ENCODE results near the gene BAHD1.
"Not testable (repeated sequence)": the region's sequence is repeated elsewhere in the genome, so short reads cannot be mapped to it uniquely, and the experiment has no call there.

BAHD1 gene

DNA sequence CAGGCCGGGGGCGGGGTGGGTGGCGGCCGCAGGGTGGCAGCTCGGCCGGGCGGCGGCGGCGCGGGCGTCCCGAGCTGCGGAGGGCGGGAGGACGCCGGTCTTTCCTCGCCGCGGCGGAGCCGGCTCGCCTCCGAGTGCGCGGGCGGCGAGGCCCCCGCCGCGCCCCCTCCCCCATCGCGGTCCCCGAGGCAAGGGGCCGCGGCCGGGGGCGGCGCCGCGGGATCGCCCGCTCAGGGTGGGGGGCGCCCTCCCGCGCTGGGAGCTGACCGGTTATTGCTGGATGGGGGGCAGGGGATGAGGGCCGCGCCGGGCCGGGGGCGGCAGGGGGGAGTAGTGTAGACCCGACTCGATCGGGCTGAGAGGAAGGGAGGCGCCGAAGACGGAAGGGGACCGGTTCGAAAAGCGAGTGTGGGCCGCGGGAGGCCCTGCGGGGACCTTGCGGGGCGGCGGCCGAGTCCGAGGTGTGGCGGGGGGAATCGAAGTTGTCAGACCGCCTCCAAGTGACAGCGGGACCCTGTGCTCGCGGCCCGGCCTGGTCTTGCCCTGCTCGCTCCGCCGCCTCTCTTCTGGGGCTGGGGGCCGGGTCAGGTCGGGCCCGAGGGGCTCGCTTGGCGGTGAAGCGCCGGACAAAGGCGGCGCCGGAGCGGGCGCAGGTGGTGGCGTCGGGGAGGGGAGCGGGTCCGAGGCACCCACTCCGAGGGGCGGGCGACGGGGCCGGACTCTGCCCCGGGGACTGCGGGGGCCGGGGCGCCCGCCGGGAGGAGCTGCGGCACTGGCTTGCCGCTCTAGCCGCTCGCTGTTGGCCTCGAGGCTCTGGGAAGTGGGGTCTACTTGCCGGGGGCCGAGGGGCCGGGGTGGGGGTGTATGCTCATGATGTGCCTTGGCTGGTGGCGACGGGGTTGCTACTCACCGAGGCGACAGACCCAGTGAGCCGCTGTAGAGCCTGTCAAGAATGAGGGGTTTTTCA lies 1.1 kb downstream of the BAHD1 start:
- intact Hi-C loops (cut with DNase I), result loop anchor here (2.0 to 10.0 kb wide), 3 partner anchors 29 to 123 kb away; partner anchors contain the start of genes CCDC32, CHST14 and RPUSD2
- DNase-seq, result peak in 2 of 10 donors; percentile 21 to 85

DNA sequence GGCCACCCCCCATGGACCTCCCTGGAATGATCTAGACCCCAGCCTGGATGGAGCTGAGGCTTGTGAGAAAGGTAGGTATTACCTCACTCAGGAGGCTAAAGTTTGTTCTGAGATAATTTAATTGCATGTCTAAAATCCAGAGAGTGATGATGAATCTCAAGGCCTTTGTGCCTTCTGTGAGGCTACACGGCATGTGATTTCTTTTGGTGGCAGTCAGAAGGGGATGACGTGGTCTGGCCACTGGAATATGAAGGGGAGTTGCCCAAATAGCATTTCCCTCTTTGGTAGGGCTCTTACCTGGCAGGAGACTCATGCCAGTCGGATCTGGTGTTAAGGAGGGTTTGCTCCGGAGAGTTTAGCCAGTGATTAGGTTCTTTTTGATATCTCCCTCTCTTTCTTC lies 2.5 kb downstream of the BAHD1 start:
- intact Hi-C loops (cut with DNase I), result loop anchor here (10.0 kb wide), 2 partner anchors 62 to 122 kb away; partner anchors contain the start of genes CCDC32 and RPUSD2
- peak in 1 of 10 donors; percentile 22 for DNase-seq

DNA sequence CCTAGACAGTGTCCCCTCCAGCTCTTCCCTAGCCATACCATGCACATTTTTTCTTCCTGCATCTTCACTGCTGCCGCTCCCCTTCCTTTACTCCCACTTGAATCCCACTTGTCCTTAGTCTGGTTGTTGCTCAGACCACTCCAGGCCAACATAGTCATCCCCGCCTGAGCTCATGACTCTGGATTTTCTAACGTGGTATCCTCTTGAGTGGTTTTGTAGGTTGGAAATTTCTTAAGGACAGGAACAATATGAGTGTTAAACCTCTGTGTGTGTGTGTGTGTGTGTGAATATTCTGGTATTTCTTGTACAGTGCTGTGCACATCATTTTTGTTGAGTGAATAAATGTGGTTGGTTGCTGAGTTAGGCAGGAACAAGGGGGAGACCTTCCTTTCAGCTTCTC lies 3.1 kb downstream of the BAHD1 start:
- intact Hi-C loops (cut with DNase I), result loop anchor here (10.0 kb wide), 2 partner anchors 61 to 121 kb away; partner anchors contain the start of genes CCDC32 and RPUSD2
- no peak for DNase-seq

DNA sequence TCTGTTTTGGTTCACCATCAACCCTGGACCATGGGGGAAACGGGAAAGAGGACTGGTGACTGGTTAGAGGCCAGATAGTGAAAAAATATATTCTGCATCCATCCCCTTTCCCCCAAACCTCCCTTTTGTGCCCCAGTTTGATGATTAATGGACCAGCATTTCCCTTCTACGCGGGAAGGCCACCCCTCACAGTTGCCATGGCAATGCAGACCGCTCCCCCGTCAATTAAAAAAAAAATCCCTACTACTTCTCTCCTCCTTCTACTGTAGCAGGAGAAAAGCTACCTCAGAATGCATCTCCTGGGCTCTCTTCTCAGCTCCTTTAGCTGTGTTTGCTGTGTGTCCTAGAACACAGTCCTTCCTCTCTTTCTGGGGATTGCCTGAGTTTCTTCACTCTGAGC lies 4.0 kb downstream of the BAHD1 start:
- peak in 1 of 10 donors; percentile 25 for DNase-seq
- intact Hi-C loops (cut with DNase I), result loop anchor here (10.0 kb wide), 2 partner anchors 60 to 120 kb away; partner anchors contain the start of genes CCDC32 and RPUSD2

DNA sequence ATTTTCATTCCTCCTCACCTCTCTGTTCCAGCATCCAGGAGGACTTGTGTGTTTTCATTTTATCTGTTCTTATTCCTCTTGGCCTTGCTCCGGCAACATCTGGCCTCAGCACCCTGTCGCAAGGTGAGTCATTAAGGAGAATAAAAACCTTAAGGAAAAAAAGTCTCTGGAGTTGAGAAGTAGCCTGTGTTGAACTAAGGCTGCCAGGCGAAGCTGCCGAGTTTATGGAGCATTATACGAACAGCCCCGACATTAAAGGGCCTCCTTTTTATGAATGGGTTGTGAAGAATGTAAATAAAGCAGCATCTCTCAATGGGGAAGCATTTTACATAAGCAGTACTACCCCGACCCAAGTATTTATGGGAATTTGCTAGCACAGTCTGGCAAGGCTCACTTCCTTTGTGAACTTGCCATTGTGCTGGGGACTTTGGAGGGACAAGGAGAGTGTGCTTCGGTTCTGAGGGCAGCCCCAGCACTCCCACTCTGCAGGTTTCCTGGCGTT lies 4.7 kb downstream of the BAHD1 start:
- no peak for DNase-seq
- intact Hi-C loops (cut with DNase I), result loop anchor here (10.0 kb wide), 2 partner anchors 59 to 119 kb away; partner anchors contain the start of genes CCDC32 and RPUSD2

DNA sequence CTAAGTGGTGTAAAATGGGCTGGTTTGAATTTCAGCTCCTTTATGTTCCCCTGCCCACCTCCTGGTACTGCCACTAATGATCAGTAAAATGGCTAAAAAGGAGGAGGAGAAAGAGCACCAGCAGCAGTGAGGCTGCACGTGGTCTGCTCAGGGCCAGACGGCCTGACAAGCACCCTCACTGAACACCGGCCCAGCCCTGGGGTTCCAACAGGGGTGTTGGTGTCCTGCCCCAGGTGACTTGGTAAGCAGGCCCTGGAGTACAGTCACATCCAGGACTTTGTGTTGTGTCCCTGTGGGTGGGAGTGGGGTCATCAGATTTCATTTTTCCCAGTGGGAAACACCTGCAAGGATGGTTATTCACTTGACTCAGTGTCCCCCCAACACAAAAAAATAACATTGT lies 5.4 kb downstream of the BAHD1 start:
- DNase-seq, result peak in 1 of 10 donors; percentile 67
- intact Hi-C loops (cut with DNase I), result loop anchor here (10.0 kb wide), 2 partner anchors 59 to 119 kb away; partner anchors contain the start of genes CCDC32 and RPUSD2

DNA sequence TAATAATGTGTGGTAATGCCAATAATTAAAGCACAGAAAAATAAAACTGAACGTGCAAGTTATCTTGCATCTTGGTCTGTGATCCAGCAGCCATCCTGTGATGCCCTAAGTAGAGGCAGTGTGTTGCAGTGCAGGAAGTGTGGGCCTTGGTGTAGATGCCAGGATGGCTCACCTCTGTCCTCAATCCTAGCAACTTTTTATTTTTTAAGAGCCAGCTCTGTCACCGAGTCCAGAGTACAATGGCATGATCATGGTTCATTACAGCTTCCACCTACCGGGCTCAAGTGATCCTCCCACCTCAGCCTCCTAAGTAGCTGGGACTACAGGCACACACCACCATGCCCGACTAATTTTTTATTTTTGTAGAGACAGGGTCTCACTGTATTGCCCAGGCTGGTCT lies 7.6 kb downstream of the BAHD1 start:
- intact Hi-C loops (cut with DNase I), result loop anchor here (10.0 kb wide), 2 partner anchors 56 to 116 kb away; partner anchors contain the start of genes CCDC32 and RPUSD2
- DNase-seq, result no peak

DNA sequence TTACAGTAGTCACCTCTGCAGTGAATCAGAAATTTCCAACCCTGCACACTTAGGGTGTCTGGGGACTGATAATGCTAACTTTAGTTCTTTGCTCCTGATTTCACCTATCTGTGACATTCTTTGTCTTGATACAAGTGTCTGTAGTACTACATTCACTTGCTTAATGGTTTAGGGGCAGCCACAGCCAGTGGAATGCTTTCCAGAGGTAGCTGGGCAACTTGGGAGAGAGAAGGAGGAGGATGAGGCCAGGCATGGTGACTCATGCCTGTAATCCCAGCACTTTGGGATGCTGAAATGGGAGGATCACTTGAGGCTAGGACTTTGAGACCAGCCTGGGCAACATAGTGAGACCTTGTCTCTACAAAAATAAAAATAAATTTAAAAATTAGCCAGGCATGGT lies 8.5 kb downstream of the BAHD1 start:
- intact Hi-C loops (cut with DNase I), result loop anchor here (10.0 kb wide), 2 partner anchors 56 to 116 kb away; partner anchors contain the start of genes CCDC32 and RPUSD2
- DNase-seq, result peak in 1 of 10 donors; percentile 3

DNA sequence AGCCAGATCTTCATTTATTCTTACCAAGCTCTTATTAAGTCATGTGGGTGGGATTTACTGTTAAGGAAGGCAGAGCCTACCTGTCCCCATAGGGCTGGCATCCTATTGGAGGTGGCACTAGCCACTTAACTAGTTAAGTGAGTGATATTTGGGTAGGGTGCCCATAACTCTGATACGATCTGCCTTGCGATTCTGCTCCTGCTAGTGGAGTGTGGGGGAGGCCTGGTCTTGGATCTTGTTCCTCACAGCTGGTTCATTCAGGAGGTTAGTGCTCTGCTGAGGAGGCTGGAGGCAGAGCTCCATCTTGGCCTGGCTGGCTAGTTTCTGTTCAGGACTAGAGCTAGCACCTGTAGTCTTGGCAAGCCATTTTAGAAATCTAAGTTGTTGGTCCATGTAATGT lies 9.3 kb downstream of the BAHD1 start:
- intact Hi-C loops (cut with DNase I), result no loop called here
- peak in 1 of 10 donors; percentile 44 for DNase-seq

DNA sequence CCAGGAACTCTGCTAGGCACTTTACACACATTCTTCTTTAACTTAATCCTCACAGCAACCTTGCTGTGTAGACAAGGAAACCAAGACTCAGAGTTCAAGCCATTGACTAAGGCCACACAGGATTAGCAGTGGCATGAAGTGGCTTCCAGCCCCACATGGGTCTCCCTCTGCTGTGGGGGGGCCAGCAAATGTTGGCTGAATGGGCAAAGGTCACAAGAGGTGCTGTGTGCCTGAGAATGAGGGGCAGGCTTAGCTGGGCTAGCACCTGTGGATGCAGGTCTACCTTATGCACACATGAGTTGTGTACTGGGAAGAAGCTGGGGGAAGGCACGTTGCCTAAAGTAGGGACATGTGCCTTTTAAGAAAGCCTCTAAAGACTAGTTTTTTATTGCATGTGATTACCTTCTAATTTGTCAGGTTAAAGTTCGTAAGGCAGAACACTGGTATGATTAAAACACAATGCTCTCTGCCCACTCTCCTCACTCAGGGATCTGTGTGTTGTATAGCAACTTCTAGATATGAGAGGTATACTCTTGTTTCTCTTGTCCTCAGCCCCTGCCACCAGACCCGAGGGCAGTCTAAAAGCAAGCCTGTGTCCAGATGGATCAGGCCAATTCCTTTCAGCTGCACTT lies 10.9 kb downstream of the BAHD1 start:
- intact Hi-C loops (cut with DNase I), result no loop called here

DNA sequence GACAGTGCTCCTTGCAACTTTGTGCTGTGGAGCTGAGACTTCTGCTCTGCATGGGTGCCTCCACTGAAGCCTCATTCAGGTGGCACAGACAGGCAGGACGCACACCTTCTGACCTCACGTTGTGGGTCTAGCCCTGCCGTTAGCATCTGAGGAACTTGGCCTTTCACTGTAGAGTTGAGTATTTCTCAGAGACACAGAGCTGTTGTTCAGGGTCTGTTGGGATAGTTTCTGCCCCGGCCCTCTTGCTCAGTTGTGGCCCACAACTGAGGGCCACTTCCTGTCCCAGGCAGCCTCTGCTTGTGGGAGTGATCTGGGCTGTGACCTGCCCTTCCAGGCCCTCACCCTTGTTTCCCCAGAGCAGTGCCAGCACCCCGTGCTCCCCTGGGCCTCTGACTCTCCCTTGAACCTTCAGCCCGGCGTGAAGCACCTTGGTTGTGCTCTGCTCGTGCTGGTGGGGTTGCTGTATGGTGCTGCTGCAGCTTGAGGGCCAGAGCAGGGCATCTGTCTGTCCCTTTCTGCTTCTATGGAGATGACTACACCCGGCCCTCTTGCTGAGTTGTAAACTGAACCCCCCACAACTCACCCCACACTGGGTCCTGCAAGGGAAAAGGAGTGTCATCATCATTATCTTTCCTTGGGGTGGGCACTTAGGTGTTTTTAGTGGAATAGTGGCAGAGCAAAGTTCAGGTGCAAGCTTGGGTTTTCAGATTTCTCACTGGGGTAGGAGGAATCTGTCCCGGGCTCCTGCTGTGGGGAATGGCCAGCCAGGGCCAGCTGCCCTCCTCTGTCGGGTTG lies 11.7 kb downstream of the BAHD1 start:
- intact Hi-C loops (cut with DNase I), result no loop called here
- DNase-seq, result peak in 1 of 10 donors; percentile 43

More for the DNA sequence above, 10.9 kb downstream of the BAHD1 start:
- peak in 1 of 10 donors; percentile 30 for DNase-seq

DNA sequence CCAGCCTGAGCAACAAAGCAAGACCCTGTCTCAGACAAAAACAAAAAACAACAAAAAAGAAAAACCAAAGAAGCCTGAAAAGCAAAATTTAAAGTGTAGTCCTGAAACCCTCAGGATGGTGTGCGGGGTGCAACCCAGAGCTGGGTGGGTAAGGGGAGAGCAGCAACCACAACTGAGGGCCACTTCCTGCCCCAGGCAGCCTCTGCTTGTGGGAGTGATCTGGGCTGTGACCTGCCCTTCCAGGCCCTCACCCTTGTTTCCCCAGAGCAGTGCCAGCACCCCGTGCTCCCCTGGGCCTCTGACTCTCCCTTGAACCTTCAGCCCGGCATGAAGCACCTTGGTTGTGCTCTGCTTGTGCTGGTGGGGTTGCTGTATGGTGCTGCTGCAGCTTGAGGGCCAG lies 13.2 kb downstream of the BAHD1 start:
- intact Hi-C loops (cut with DNase I), result not testable (repeated sequence)

DNA sequence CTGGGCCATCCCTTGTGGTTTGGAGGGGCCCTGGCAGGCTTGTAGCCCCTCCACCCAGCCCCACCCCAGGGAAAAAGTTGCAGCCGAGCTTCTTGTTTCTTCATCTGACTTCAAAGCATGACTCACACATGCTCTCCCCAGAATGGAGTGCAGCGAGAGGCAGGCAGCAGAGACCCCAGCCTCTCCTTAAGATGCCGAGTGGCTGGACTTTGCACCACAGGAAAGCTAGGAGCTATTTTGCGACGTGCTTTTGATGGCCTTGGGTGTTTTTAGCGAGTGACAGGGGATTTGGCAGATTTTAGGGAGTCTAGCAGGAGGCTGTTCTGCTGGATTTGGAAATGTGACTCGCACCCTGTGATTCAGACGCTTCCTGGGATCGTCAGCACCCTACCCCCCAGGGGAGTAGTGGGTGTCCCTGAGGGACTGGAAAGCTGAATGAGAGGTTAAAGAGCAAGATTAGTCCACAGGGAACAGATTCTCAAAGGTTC lies 14.2 kb downstream of the BAHD1 start:
- intact Hi-C loops (cut with DNase I), result no loop called here
- peak in 1 of 10 donors; percentile 66 for DNase-seq

More for the DNA sequence above, 13.2 kb downstream of the BAHD1 start:
- DNase-seq, result peak in 1 of 10 donors; percentile 16

DNA sequence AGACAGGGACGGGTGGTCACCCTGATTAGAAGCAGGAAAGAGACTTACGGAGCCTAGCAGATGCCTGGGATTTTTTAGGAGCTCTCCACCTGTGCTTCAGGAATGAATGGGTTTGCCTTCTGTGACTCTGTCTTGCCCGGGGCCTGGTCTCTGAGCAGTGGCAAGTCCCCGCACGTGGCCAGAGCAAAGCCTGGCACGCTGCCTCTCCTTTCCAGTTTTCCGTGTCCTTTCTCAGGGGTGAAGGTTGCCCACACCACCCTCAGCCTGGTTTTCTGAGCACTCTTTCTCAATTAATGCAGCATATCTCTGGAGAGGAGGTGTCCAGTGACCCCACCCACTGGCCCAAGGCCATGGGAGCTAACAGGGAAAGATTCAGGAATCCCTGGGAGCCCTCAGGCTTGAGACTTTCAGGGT lies 15.6 kb downstream of the BAHD1 start:
- intact Hi-C loops (cut with DNase I), result no loop called here
- DNase-seq, result peak in 3 of 10 donors; percentile 40 to 63 (median 45)

DNA sequence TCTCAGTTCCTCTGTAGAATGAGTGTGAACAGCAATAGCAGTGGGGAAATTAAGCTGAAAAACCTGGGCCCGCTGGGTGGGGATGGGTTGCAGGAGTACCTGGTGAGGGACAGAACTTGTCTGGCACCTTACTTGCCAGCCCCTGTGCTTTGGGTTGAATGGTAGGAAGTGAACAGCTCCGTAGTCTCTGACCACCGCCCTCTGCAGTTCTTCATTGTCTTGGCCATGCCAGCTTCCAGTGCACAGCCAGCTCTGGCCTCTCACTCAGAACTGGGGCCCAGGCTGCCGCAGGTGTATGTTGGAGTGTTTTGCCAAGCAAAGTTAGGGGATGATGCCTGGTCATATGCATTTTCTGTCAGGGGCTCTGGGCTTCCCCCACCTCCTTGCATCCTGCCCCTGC lies 16.0 kb downstream of the BAHD1 start:
- peak in 3 of 10 donors; percentile 30 to 71 (median 40) for DNase-seq
- intact Hi-C loops (cut with DNase I), result no loop called here

DNA sequence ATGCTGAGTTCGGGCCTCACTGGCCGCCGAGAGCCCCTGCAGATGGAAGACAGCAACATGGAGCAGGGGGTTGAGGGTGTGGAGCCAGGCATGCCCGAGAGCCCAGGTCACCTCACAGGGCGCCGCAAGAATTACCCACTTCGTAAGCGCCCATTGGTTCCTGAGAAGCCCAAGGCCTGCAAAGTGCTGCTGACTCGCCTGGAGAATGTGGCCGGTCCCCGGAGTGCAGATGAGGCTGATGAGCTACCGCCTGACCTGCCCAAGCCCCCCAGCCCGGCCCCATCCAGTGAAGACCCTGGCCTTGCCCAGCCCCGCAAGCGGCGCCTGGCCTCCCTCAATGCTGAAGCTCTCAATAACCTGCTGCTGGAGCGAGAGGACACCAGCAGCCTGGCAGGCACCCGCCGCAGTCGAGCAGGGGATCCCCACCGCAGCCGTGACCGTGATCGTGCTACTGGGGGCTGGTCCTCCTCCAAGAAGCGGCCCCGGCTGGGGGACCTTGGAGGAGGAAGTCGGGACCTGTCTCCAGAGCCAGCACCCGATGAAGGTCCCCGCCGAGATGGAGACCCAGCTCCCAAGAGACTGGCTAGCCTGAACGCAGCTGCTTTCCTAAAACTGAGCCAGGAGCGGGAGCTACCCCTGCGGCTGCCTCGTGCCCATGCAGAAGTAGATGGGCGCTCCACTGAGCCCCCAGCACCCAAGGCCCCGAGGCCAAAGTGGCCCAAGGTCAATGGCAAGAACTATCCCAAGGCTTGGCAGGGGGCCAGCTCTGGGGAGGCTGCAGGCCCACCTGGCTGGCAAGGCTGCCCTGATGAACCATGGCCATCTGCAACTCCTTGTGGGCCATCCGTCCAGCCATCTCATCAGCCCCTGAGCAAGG lies 18.0 kb downstream of the BAHD1 start:
- intact Hi-C loops (cut with DNase I), result no loop called here
- peak in 3 of 10 donors; percentile 67 to 86 (median 67) for DNase-seq

DNA sequence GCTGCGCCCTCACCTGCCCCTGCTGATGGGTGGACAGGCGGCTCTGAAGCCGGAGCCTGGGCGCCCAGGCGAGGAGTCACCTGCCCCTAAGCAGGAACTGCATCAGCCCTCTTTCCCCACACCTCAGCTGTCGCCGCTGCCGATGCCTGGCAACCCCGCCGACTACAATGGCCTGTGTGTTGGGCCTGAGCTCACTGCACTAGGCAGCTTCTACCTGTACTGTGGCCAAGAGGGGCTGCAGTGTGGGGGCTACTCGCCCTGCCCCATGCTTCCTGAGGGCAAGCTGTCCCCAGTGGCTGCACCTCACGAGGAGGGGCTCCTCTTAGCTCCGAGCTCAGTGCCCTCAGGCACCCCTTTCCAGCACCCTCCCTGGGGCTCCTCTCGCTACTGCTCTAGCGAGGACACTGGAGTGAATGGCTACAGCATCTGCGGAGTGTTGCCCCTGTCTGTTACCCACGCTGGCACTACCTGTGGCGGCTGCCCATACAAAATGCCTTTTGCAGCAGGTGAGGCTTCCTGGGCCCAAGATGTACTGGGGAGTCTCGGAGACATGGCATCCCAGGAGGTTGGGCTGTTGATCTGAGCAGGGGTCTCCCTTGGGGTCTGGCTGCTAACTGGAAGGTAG lies 18.8 kb downstream of the BAHD1 start:
- intact Hi-C loops (cut with DNase I), result no loop called here
- DNase-seq, result peak in 3 of 10 donors; percentile 5 to 76 (median 42)

DNA sequence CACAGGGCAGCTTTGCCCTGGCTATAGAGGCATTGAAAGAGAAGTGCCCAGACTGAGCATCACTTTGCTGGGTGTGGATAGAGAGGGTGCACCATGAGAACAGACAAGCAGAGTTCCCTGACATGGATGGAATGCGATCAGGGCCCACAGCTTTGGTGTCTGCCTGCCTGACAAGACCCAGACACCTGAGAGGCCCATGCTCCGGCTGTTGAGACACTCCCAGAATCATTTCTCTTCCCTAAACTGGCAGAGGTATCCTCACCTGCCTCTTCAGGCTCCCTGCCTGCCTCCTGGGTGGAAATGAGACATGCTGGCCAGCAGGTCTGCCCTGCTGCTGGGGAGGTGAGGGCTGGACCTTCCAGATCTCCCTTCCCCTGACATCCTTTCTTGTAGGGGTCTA lies 19.7 kb downstream of the BAHD1 start:
- no peak for DNase-seq
- intact Hi-C loops (cut with DNase I), result no loop called here
